ENCODE measurements around the gene ATP9B. TPM values are rescaled to one million over a fixed set of nuclear protein-coding genes. Genes with fewer than 3 reads are reported as not detected.

Gene ATP9B
- total RNA-seq, 1 experiment from 2014 or later, result 15.6 TPM

DNA sequence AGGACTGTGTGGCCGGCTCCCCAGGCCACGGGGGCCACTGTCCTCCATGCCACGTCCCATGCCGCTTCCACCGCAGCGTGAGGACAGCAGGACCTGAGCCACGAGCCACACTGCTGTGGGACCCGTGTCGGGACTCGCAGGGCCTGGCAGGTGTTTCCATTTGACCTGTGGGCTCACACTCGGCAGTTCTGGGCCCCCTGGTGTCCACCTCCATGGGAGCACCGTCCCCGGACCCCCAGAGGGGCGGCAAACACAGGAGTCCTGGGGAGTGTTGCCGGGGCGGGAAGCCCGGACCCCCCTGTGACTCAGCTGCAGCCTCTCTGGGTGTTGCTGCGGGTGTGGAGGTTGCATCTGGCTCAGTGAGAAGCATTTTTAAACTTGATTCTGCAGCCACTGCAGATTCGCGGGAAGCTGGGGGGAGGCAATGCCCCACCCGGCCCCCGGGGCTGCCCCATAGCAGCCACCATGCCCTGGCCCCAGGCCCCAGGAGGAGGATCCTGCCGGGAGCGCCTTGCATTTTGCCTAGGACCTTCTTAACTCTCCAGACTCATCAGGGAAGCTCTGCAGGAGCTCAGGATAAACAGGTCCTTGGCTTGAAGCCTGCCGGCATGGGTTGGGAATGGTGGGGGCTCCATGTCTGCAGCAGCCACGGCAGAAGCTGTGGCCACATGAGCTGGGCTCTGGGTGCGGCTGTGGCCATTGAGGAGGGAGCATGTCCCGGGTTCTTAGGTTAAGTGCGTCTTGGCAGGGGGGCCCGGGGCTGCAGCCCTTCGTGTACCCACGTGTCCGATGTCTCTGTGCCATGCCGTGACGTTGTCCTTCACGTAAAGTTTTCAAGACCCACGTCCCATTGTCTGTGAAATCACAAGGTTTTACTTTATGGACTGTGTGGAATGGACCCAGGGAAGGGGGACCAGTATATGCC is 357.4 kb downstream of the ATP9B start:
- BruUV-seq (replicated peaks), result no TSS peak
- Histone ChIP-seq H3K79me2 (ENCODE audit: low read length) (no peaks in the 10 kb centered on the region), H3F3A (ENCODE audit: low read length, unreplicated experiment) (no peaks in the 10 kb centered on the region), H3K27me3 (ENCODE audit: low read length) (no peaks in the 10 kb centered on the region), H3K27ac (ENCODE audit: low read length) (no peak overlapping the region), H3K36me3 (ENCODE audit: low read depth, low read length) (no peaks in the 10 kb centered on the region), H3K4me2 (ENCODE audit: low read length) (no peak overlapping the region), H2AFZ (ENCODE audit: low read length) (no peak overlapping the region), H3K4me3 (ENCODE audit: low read length) (no peak overlapping the region), H3K4me1 (ENCODE audit: insufficient read depth, low read length) (no peaks in the 10 kb centered on the region), H3K9me2 (replicated peaks; ENCODE audit: low read length) (no peaks in the 10 kb centered on the region), H3K9ac (ENCODE audit: low read length) (no peak overlapping the region), H4K20me1 (ENCODE audit: low read length) (no peaks in the 10 kb centered on the region), H3K9me3 (ENCODE audit: low read length) (no peaks in the 10 kb centered on the region)
- ChIA-PET POLR2A (ENCODE audit: unreplicated experiment) (interaction anchor here (0.5 kb wide), 1 partner anchor 472 kb away, joined by 29 read pairs; no protein-coding TSS in a partner anchor), CTCF (no interaction called here)
- intact Hi-C loops (cut with micrococcal nuclease), result no loop called here
- DNase-seq, result no peak
- ATAC-seq, result no peak
- no peak for TF ChIP-seq EZH2 (IDR thresholded peaks at IDR 0.05; ENCODE audit: low read length, unreplicated experiment)
- no peak for TF ChIP-seq EZH2phosphoT487 (IDR thresholded peaks at IDR 0.05; ENCODE audit: borderline replicate concordance, low read length)
- TF ChIP-seq CTCF (conservative IDR thresholded peaks at IDR 0.05; ENCODE audit: low read depth, low read length), result no peak

DNA sequence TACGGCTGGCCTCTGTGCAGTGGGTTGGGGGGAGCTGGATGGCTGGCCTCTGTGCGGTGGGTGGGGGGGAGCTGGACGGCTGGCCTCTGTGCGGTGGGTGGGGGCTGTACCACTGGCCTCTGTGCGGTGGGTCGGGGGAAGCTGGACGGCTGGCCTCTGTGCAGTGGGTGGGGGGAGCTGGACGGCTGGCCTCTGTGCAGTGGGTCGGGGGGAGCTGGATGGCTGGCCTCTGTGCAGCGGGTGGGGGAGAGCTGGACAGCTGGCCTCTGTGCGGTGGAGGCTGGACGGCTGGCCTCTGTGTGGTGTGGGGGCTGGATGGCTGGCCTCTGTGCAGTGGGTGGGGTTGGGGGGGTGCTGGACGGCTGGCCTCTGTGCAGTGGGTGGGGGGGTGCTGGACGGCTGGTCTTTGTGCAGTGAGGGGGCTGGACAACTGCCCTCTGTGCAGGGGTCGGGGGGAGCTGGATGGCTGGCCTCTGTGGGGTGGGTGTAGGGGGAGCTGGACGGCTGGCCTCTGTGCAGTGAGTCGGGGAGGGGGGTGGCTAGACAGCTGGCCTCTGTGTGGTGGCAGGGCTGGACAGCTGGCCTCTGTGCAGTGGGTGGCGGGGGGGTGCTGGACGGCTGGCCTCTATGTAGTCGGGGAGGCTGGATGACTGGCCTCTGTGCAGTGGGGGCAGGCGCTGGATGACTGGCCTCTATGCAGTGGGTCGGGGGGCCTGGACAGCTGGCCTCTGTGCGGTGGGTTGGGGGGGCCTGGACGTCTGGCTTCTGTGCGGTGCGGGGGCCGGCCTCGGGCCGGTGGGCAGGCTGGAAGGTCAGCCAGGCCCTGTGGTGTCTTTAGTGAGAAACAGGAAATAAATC is 358.4 kb downstream of the ATP9B start:
- intact Hi-C loops (cut with micrococcal nuclease), result no loop called here
- no peak for TF ChIP-seq EZH2 (IDR thresholded peaks at IDR 0.05; ENCODE audit: low read length, unreplicated experiment)
- TF ChIP-seq CTCF (conservative IDR thresholded peaks at IDR 0.05; ENCODE audit: low read depth, low read length), result no peak
- TF ChIP-seq EZH2phosphoT487 (IDR thresholded peaks at IDR 0.05; ENCODE audit: borderline replicate concordance, low read length), result no peak
- H3K4me2 ChIP-seq (ENCODE audit: low read length), result no peak overlapping the region
- no peaks in the 10 kb centered on the region for H3K9me2 ChIP-seq (replicated peaks; ENCODE audit: low read length)
- H3K27me3 ChIP-seq (ENCODE audit: low read length), result no peaks in the 10 kb centered on the region
- H3K36me3 ChIP-seq (ENCODE audit: low read depth, low read length), result no peaks in the 10 kb centered on the region
- ChIA-PET POLR2A (ENCODE audit: unreplicated experiment) (no interaction called here), CTCF (no interaction called here)
- no peak overlapping the region for H3K27ac ChIP-seq (ENCODE audit: low read length)
- BruUV-seq (replicated peaks), result no TSS peak
- H3F3A ChIP-seq (ENCODE audit: low read length, unreplicated experiment), result no peaks in the 10 kb centered on the region
- no peaks in the 10 kb centered on the region for H3K79me2 ChIP-seq (ENCODE audit: low read length)
- no peaks in the 10 kb centered on the region for H3K9me3 ChIP-seq (ENCODE audit: low read length)
- no peak overlapping the region for H3K9ac ChIP-seq (ENCODE audit: low read length)
- H2AFZ ChIP-seq (ENCODE audit: low read length), result no peak overlapping the region
- no peaks in the 10 kb centered on the region for H3K4me1 ChIP-seq (ENCODE audit: insufficient read depth, low read length)
- DNase-seq (no peak), ATAC-seq (no peak)
- H3K4me3 ChIP-seq (ENCODE audit: low read length), result no peak overlapping the region
- H4K20me1 ChIP-seq (ENCODE audit: low read length), result no peaks in the 10 kb centered on the region

Other genes starting within 250 kb of the ATP9B start
- gene SALL3, start 89.6 kb upstream of the ATP9B start, total RNA-seq (2014; rRNA removed), result not detected in 2 replicates

All from PC-3 (cell line).